Peyer's patch (tissue), 4 donors: ENCODE results near the gene PALLD. TPM values are rescaled to one million over a fixed set of nuclear protein-coding genes. Genes with fewer than 3 reads are reported as not detected.

Experiments used
- DNase-seq, 3 donors: peaks; one replicate each; pipeline ENCODE4 v3.0.0-alpha.2; 2017 to 2019
- H3K27ac ChIP-seq, 4 donors: fragments of 200-600 bp; sonication (generic); one replicate each; pipeline ENCODE4 v1.5.1; 2016 to 2019
- H3K27me3 ChIP-seq, 2 donors: fragments of 200-600 bp; sonication (generic); one replicate each; pipeline ENCODE4 v1.5.1; 2019
- H3K36me3 ChIP-seq, 3 donors: fragments of 200-600 bp; sonication (generic); one replicate each; pipeline ENCODE4 v1.5.1; 2016 to 2019
- H3K4me1 ChIP-seq, 4 donors: fragments of 200-600 bp; sonication (generic); one replicate each; pipeline ENCODE4 v1.5.1; 2016 to 2019
- H3K4me3 ChIP-seq, 4 donors: fragments of 200-600 bp; sonication (generic); 1 replicate in 3 of 4; 2 replicates in 1 of 4; pipeline ENCODE4 v1.5.1; 2016 to 2019; ENCODE audit warnings: mild to moderate bottlenecking in 1 of 4
- H3K9me3 ChIP-seq, 4 donors: fragments of 200-600 bp; sonication (generic); one replicate each; pipeline ENCODE4 v1.5.1; 2016 to 2019; ENCODE audit warnings: mild to moderate bottlenecking in 1 of 4
- POLR2A ChIP-seq, 2 donors: fragments of 450-650 bp; IDR thresholded peaks; one replicate each; pipeline ENCODE4 v1.5.1; 2017; ENCODE audit warnings: antibody characterized with exemption in 2 of 2, mild to moderate bottlenecking in 2 of 2, moderate library complexity in 2 of 2
- total RNA-seq, 4 donors: library from RNA; depleted of rRNA; stranded (reverse); fragments of >200 nt; gene quantifications; one replicate each; pipeline ENCODE4 v1.1.0, GENCODE V29; 2016
- TF ChIP-seq, protein P1 (sequence below), 6 experiments: fragments of 450-650 bp in 4 of 6; fragments of 200-600 bp in 2 of 6; sonication (generic) in 1 of 6; IDR thresholded peaks; one replicate each; pipeline ENCODE4 v1.5.1; 2017 to 2019; ENCODE audit warnings: antibody characterized with exemption in 6 of 6, mild to moderate bottlenecking in 3 of 6, moderate library complexity in 1 of 6

Gene PALLD
- total RNA-seq, 4 donors from 2014 or later, result 68.0 to 175 (median 78.4) TPM

DNA sequence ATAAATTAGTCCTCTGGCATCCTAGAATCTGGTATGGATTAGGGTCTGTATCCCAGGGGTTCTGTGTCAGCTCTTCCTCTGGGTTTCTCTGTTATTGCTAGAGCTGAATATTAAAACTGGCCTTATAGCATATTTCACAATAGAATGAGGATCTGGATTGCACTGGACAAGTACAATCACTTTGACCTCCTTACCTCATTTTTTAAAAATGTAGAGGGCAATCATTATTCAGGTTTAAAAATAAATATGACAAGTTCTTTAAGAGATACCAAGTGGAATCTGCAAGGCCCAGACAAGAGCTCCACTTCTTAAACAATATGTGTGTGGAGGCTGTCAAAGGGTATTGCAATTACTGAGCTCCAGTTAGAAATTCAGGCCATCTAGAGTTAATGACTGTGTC lies 1.4 kb downstream of the PALLD start:
- no peaks in the 10 kb centered on the region for H3K27me3 ChIP-seq
- no peak for TF ChIP-seq POLR2A (IDR thresholded peaks at IDR 0.05)
- TF ChIP-seq, protein P1, sequence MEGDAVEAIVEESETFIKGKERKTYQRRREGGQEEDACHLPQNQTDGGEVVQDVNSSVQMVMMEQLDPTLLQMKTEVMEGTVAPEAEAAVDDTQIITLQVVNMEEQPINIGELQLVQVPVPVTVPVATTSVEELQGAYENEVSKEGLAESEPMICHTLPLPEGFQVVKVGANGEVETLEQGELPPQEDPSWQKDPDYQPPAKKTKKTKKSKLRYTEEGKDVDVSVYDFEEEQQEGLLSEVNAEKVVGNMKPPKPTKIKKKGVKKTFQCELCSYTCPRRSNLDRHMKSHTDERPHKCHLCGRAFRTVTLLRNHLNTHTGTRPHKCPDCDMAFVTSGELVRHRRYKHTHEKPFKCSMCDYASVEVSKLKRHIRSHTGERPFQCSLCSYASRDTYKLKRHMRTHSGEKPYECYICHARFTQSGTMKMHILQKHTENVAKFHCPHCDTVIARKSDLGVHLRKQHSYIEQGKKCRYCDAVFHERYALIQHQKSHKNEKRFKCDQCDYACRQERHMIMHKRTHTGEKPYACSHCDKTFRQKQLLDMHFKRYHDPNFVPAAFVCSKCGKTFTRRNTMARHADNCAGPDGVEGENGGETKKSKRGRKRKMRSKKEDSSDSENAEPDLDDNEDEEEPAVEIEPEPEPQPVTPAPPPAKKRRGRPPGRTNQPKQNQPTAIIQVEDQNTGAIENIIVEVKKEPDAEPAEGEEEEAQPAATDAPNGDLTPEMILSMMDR (IDR thresholded peaks at IDR 0.05), result no peak
- DNase-seq, result no peak
- no peaks in the 10 kb centered on the region for H3K36me3 ChIP-seq
- no peak overlapping the region for H3K27ac ChIP-seq
- no peaks in the 10 kb centered on the region for H3K4me1 ChIP-seq
- no peak overlapping the region for H3K4me3 ChIP-seq
- H3K9me3 ChIP-seq, result no peaks in the 10 kb centered on the region

DNA sequence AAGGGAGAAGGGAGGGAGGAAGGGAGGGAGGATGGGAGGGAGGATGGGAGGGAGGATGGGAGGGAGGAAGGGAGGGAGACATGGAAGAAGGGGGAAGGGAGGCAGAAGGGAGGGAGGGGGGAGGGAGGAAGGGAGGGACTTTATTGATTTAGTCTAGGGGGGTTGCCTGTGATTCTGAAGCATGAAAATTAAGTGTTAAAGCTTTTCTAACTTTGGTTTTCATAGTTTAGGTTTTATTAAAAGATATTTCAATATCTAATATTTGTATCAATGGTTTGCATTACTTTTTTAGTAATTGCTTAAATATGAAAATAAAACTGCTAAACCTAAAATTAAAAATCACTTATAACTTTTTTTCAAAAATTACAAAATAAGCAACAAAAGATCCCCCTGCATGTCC lies 2.4 kb downstream of the PALLD start:
- Histone ChIP-seq H3K36me3 (no peaks in the 10 kb centered on the region), H3K9me3 (no peaks in the 10 kb centered on the region), H3K27me3 (no peaks in the 10 kb centered on the region), H3K27ac (no peak overlapping the region), H3K4me1 (no peaks in the 10 kb centered on the region), H3K4me3 (no peak overlapping the region)
- TF ChIP-seq POLR2A (IDR thresholded peaks at IDR 0.05), result no peak
- TF ChIP-seq, protein P1 (IDR thresholded peaks at IDR 0.05), result no peak
- no peak for DNase-seq

DNA sequence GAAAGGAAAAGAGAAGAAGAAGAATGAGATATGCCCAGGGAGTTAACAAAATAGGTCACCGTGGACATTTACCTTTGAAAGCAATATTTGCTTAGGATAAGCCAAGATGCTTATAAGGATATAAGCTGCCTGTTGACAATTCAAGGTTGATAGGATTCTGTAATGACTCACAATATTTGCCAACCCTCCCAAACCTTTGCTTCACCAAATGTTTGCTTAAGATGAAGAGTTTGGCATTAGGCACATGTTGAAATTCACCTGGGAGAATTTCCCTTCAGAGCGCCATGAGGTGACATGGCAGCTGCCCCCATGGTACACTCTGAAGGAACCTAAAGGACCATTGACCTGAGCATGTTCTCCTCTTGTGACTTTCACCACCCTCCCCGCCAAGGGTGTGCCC lies 4.6 kb downstream of the PALLD start:
- Histone ChIP-seq H3K27me3 (no peaks in the 10 kb centered on the region), H3K4me3 (no peak overlapping the region), H3K27ac (no peak overlapping the region), H3K9me3 (no peaks in the 10 kb centered on the region), H3K36me3 (no peaks in the 10 kb centered on the region), H3K4me1 (no peaks in the 10 kb centered on the region)
- no peak for TF ChIP-seq POLR2A (IDR thresholded peaks at IDR 0.05)
- TF ChIP-seq, protein P1 (IDR thresholded peaks at IDR 0.05), result no peak
- DNase-seq, result no peak

DNA sequence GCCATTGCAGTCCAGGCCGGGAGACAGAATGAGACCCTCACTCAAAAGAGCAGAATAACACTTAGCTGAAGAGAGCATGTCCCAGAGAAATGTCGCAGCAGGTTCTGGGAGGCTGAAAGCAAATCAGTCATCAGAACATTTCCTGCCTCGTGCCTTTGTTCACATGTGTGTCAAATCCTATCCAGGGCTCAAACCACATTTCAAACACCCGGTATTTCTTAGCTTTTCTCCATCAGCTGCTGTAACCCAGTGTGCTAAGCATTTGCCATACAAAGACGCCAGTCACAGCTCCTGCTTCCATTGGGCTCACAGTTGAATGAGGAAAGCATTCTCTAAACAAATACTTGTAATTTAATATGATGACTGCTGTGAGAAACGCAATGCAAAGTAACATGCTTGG lies 6.0 kb downstream of the PALLD start:
- no peaks in the 10 kb centered on the region for H3K36me3 ChIP-seq
- no peak for DNase-seq
- H3K9me3 ChIP-seq, result no peaks in the 10 kb centered on the region
- H3K4me1 ChIP-seq, result no peaks in the 10 kb centered on the region
- TF ChIP-seq, protein P1 (IDR thresholded peaks at IDR 0.05), result no peak
- TF ChIP-seq POLR2A (IDR thresholded peaks at IDR 0.05), result no peak
- H3K27ac ChIP-seq, result no peak overlapping the region
- no peak overlapping the region for H3K4me3 ChIP-seq
- H3K27me3 ChIP-seq, result no peaks in the 10 kb centered on the region

DNA sequence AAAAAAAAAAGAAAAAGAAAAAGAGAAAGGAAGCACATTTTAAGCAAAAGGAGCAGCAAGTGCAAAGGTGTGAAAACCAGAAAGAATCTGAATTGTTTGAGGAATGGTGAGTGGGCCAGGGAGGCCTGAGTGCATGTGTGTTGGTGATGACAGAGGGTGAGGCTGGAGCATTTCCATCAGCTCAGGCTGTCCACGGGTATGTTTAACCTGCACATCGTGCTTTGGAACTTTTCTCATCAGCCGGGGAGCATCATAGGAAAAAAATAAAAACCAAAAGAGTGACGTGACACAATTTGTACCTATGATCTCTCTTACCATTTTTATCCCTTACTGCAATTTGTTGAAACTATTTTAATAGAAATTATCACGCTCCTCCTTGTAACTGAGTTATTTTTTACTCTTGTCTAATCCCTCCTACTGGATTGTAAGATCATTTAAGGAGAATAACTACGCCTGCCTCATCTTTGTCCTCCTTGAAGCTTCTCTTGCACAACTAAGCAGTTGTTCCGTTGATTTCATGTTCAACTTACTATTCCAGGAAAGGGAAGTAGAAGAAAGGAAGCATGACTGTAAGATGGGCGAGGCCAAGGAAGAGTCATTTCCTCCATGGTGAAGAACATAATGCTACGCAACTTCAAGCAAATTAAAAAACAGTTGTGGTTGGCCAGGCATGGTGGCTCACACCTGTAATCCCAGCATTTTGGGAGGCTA lies 7.0 kb downstream of the PALLD start:
- Histone ChIP-seq H3K27ac (no peak overlapping the region), H3K9me3 (no peaks in the 10 kb centered on the region), H3K4me3 (no peak overlapping the region), H3K4me1 (no peaks in the 10 kb centered on the region), H3K27me3 (no peaks in the 10 kb centered on the region), H3K36me3 (no peaks in the 10 kb centered on the region)
- TF ChIP-seq POLR2A (IDR thresholded peaks at IDR 0.05), result no peak
- TF ChIP-seq, protein P1 (IDR thresholded peaks at IDR 0.05), result no peak
- no peak for DNase-seq

DNA sequence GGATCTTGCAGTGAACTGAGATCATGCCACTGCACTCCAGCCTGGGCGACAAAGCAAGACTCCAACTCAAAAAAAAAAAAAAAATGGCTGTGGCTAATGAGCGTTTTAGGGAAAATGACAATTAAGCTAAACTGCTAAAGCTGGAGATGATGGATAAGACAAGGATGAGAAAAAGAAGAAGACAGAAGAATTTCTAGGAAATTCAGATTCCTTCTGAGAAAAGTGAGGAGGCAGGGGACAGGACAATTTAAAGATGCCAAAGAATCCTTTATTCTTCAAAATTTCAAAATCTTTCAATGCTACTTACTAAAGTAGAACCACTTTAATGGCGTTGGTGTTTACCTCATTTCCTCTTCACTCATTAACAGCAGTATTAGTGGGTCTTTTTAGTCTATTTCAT lies 7.7 kb downstream of the PALLD start:
- no peak for DNase-seq
- H3K9me3 ChIP-seq, result no peaks in the 10 kb centered on the region
- TF ChIP-seq, protein P1 (IDR thresholded peaks at IDR 0.05), result no peak
- no peak for TF ChIP-seq POLR2A (IDR thresholded peaks at IDR 0.05)
- no peaks in the 10 kb centered on the region for H3K27me3 ChIP-seq
- H3K4me3 ChIP-seq, result no peak overlapping the region
- no peaks in the 10 kb centered on the region for H3K4me1 ChIP-seq
- H3K27ac ChIP-seq, result no peak overlapping the region
- no peaks in the 10 kb centered on the region for H3K36me3 ChIP-seq
